G401 (cell line): Measurements from ENCODE around the gene MYH7B. TPM values are rescaled to one million over a fixed set of nuclear protein-coding genes. Genes with fewer than 3 reads are reported as not detected.

Experiments
- DNase-seq: peaks from one replicate; pipeline ENCODE4 v3.0.0-alpha.2; 2015; ENCODE audit warnings: low spot score
- in situ Hi-C: cut with HindIII; loops from 2 replicates; pipeline ENCODE4 v1.10.0; 2016; ENCODE audit warnings: low sequenced_read_pairs, mixed read lengths
- total RNA-seq: library from RNA; depleted of rRNA; stranded (reverse); fragments of >200 nt; shearing (Covaris generic); gene quantifications from 2 replicates; pipeline ENCODE4 v1.2.3, GENCODE V29; 2014

MYH7B gene
- total RNA-seq, 1 experiment from 2014 or later, result 0.24 TPM

DNA sequence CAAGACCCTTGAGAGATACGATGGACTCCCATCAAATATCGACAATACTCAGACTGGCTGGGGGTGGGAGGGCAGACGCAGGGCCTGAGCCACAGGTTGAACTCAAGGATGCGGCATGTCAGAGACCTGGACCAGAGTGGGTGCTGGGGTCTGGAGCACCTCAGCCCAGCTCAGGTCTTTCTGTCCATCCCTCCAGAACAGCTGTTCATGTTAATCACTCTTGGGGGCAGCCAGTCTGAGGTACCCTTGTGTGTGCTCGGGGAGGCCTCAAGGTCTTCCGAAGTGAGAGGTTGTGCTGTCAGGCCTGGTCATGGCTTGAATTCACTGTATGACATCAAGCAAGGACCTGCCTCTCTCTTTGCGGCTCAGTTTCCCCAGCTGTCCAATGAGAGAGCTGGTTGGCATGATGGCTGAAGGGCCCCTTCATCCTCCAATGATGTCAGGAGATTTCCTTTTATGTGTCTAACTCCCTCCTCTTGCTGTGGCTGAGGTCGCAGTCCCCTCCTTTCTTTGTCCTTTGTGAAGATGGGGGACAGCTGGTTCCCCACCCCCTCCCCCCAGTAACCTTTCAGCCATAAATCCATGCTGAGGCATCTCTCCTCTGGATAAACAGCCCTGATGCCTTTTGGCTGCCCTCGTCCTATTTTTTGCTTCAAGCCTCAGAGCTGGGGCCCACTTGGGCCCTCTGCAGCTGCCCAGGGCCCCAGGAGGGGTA is 15.3 kb downstream of the MYH7B start:
- in situ Hi-C loops, result no loop called here
- DNase-seq, result no peak

DNA sequence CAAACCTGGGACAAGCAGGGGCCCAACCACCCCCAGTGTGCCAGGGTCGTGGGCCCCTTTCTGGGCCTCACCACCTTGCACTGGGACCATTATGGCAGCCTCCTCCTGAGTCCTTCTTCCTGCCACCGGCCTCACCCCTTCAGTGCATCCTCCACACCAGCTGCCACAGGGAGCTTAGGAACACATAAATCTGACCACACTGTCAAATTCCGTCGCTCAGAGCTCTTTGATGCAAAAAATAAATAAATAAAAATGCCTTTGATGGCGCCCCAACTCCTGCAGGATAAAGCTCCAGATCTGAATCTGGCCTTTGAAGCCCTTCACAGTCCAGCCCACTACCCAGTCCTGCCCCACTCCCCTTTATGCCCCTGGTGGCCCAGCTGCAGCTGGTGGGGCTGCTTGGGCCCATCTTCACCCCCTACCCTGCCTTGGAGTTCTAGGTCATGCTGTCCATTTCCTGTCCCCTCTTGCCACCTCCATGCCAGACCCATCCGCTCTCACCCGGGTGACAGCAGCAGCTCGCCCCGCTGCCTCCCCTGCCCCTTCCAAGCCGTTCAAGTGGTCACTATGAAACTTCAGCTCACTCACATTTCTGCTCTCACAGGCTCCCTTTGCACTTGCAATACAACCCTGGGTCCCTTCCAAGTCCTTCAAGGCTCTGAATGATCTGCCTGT is 16.0 kb downstream of the MYH7B start:
- in situ Hi-C loops, result no loop called here
- no peak for DNase-seq

DNA sequence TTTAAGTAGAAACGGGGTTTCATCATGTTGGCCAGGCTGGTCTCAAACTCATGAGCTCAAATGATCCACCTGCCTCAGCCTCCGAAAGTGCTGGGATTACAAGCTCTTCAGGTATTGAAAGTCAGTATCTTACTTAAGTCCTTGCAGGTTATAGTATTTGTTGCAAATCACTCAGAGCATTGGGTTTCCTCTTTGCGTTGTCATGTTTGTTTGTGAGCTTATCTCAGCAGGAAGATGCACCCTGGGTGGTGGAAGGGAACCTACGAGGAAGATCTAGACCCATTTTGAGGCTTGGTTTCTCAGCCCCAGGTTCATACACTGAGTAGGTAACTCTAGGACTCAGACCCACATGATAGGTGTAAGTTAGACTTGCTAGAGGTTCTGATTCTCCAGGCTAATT is 18.6 kb downstream of the MYH7B start:
- no peak for DNase-seq
- in situ Hi-C loops, result no loop called here

DNA sequence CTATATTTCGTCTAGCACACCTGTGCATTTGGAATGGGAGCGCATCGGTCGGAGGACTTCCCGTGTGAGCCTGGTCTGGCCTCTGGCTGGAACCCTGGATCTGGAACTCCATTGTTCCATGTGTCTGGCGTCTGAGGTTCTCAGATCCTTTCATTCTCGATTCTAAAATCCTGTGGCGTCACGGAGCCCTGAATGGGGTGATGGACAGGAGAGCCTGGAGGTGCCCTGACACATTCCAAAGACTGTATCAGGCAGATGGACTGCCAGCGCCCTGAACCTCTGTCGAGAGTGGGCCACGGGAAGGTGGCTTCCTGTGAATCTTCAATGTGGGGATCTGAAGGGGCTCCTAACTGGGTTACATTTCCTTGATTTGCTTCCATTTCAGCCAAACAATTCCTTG is 20.6 kb downstream of the MYH7B start:
- in situ Hi-C loops, result no loop called here
- DNase-seq, result no peak

DNA sequence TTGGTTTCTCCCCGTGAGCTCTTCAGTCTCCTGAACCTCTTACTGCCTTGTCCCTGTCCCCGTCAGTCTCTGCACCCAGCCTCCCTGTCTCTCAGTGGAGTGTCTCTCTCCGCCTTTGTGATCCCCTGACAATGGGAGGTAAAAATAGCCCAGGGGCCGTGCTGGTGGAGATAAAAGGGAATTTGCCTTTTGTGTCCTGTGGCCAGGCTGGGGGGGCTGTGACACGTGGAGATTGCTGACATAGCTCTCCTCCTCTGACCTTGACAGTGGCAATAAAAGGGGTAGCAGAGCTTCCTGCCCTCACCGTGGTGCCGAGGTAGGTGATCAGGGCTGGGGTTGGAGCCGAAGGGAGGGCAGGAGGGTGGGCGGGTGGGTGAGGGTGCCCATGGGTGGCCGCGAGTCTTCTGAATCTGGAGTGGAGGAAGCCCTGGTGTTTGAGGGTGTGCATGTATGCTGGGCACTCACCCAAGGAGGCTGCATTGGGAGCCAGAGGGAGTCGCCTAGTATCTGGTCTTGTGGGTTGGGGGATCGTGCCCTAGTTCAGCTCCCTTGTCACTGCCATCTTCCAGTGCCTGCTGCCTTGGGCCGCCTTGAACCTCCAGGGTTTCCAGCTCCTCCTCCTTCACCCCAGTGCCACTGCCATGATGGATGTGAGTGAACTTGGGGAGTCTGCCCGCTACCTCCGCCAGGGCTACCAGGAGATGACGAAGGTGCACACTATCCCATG is 21.9 kb downstream of the MYH7B start:
- DNase-seq, result no peak
- in situ Hi-C loops, result no loop called here

DNA sequence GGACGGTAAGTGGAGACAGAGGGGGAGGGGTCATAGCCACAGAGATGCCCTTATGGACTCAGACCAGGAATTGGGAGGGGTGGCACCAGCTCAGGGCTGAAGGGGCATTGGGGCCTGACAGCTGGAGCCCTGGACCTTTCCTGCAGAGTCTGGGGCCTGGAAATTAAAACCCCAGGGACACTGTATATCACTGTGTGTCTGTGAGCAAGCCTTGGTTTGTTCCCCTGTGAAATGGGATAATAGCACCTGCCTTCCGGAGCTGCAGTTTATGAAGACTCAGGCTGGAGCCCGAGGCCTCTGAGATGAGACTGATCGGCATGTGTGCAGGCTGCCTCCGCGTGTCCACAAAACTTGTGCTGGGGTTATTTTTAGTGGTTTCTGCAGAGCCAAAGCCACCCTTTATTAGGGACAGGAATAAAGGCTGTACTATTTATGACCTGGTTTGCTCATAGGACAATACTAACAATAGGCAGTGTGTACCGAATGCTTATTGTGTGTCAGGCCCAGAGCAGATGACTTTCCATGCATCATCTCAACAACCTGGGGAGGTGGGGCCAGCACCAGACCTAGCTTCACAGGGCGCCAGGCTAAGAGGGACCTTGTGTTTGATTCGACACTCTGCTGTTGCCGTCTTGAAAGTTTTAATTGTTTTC is 22.6 kb downstream of the MYH7B start:
- in situ Hi-C loops, result no loop called here
- no peak for DNase-seq

DNA sequence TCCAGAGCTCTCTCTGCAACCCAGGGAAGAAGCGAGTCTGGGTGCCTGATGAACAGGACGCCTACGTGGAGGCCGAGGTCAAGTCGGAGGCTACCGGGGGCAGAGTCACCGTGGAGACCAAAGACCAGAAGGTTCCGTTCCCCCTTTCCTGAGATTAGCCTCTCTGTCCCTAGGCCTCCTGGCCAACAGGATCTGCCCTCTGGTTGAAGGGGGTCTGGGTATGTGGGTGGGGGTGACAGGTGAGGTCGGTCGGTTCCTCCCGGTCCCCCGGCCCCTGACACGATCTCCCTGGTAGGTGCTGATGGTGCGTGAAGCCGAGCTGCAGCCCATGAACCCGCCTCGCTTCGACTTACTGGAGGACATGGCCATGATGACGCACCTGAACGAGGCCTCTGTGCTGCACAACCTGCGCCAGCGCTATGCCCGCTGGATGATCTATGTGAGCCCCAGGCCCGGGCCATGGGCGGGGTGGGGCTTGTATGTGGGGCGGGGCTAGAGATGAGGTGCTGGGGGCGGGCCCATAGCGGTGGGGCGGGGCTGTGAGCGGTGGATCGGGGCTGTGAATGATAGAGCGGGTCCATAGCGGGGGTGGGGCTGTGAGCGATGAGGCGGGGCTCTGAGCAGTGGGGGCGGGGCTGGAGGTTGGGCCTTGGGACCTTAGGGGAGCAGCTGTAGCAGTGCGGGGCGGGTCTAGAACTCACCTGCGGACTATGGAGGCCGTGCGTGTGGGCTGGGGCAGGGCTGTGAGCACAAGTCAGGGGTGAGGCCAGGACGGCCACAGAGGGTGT is 23.9 kb downstream of the MYH7B start:
- DNase-seq, result no peak
- in situ Hi-C loops, result no loop called here

DNA sequence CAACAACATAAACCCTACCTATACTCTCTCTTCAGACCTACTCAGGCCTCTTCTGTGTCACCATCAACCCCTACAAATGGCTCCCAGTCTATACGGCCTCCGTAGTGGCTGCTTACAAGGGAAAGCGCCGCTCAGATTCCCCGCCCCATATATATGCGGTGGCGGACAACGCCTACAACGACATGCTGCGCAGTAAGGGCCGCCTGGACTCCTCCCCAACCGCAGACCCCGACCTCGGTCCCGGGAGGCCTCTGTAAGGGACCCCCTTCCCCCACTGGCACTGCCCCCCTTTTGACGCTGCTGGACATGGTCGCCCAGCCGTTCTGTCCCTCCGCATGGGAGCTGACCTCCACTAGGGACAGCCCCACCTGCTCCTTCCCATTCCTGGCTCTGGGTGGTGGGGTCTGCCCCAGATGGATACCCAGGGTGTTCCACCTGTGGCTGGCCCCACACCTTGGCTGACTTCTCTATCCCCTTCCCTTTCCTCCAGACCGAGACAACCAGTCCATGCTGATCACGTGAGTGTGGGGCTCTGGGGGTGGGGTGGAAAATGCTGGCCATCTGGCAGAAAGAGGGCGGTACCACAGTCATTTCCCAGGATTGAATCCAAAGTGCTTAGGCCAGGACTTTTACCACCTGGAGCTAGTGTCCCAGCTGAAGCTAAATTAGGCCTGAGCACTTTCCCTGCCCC is 25.0 kb downstream of the MYH7B start:
- in situ Hi-C loops, result no loop called here
- DNase-seq, result peak; percentile 36

DNA sequence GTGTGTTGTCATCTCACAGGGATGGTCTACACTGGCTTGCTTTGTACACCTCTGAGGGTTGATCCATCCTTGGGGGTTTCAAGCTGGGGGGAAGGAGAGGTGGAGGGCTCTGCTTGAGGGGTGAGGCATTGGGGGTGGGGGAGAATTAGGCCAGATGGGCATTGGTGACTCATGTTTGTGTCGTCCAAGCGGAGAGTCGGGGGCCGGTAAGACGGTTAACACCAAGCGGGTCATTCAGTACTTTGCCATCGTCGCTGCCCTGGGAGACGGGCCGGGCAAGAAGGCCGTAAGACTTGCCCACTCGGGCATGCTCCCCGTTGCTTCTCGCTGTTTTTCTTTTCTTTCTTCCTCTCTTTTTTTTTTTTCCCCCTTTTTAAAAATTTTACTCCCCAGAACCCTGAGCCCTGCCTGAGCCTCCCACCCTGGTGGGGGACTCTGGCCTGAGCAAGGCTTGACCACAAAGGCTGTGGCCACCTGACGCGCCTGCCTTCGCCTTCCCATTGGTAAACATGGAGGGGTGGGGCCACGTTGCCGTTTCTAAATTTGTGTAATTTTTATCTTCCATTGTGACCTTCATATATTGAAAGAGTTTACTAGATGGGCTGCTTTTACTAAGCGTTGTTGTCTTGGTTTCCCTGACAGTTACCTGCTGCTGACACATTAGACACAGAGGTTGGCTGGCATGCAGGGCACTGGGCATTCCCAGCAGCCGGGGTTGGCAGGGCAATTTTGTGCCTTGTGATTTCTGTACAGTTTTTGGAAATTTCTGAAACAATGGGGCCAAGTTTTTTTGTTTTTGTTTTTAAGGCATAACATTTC is 26.8 kb downstream of the MYH7B start:
- in situ Hi-C loops, result no loop called here
- DNase-seq, result no peak

DNA sequence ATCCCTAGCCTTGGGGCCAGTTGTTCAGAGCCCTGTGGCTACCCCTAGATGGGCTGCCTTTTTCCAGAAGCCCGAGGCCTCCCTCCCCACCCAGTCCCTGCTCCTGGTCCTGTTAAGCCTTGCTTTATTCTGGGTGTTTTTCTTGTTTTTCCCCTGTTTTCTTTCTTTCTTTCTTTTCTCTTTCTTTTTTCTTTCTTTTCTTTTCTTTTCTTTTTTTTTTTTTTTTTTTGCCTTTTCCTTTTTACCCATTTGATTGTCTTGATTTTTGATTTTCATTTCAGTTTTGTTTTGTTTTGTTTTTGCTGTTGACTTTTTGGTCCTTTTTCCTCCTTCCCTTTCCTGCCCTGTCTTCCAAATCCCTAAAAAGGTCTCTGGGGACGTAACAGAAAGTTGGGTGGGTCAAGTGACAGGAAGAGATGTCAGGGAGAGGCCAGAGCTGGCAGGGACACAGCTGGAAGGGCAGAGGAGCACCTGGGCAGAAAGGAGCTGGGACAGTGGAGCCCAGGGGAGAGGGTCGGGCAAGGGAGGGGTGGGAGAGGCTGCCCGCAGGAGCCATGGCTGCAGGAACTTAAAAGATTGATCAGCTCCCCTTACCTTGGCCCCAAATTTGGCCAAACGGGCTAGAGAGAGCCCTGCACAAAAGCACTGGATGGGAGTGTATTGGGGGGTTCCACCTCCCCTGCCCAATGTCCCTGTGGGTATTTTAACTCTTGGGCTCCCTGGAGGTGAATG is 27.6 kb downstream of the MYH7B start:
- in situ Hi-C loops, result no loop called here

DNA sequence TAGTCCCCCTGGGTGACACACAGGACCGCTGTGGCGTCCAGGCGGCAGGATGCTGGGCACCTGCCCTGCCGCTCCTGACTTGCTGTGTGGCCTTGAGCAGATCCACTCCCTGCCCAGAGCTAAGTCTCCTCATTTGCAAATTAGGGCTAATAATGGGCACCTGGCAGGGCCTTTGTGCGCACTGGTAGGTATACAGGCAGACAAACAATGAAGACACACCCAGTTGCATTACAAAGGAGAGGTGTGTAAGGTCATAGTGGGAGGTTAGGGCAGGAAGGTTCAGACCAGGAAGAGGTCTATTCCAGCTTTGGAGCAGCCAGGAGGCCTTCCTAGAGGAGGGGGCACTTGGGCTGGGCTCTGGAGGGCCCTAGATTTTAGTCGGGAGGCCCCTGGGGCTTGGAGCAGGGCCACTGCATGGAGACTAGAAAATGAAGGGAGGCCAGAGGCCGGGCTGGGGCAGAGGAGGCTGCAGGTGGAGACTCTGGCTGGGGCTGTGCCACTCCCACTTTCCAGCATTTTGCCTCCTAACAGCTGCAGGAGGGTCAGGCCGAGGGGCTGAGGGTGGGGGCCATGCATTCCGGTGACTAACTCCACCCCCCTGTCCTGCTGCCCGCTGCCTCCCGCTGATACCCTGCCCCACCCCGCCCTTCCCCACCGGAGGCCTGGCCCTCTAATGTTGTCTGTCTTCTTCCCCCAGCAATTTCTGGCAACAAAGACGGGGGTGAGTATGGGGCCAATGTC is 28.5 kb downstream of the MYH7B start:
- no peak for DNase-seq
- in situ Hi-C loops, result no loop called here

More for the DNA sequence above, 27.6 kb downstream of the MYH7B start:
- DNase-seq, result no peak

DNA sequence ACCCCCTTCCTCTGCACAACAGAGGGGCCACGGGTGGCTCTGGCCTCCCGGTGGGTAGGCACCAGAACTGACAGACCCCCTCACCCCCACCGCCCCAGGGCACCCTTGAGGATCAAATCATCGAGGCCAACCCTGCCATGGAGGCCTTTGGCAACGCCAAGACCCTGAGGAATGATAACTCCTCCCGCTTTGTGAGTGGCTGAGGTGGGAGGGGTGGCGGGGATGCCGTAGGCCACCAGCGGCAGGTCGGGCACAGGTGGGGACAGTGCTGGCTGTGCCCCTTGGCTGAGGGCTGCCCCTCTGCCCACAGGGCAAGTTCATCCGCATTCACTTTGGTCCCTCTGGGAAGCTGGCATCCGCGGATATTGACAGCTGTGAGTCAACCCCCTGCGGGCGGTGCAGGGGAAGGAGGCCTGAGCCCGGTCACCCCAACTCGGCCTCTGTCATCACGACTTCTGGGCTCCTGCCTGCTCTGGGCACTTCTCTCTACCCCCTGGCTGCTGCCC is 29.1 kb downstream of the MYH7B start:
- in situ Hi-C loops, result no loop called here
- DNase-seq, result no peak

DNA sequence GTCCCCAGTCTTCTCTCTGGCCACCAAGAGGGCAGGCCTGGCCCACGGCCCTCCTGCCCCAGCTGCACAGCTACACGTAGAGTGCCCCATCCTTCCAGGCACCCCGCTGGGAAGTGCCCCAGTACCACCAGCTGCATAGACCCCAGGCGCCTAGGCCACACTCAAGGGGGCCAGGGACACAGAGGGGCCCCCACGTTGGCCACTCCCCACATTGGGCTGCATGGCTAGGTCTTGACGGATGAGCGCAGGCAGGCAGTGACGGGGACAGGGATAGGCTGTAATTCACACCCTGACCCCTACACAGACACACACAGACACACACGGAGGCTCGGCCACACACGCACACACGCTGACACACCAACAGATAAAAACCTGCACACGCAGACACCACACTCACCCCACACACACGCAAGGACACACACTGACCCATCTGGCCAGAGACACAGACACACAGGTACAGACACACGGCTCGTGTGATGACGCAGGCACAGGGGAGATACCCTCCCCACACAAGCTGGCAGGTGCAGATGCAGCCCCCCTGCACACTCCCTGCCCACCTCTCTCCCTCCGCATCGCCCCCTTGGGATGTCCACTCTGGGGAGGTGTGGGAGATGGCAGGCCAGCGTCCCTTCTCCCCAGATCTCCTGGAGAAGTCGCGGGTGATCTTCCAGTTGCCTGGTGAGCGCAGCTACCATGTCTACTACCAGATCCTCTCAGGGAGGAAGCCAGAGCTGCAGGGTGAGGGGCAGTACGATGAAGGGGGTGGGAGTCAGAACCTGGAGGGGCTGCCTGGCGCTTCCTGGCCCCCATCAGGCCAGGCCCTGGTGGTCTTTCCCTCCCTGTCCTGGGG is 30.0 kb downstream of the MYH7B start:
- DNase-seq, result no peak
- in situ Hi-C loops, result no loop called here

DNA sequence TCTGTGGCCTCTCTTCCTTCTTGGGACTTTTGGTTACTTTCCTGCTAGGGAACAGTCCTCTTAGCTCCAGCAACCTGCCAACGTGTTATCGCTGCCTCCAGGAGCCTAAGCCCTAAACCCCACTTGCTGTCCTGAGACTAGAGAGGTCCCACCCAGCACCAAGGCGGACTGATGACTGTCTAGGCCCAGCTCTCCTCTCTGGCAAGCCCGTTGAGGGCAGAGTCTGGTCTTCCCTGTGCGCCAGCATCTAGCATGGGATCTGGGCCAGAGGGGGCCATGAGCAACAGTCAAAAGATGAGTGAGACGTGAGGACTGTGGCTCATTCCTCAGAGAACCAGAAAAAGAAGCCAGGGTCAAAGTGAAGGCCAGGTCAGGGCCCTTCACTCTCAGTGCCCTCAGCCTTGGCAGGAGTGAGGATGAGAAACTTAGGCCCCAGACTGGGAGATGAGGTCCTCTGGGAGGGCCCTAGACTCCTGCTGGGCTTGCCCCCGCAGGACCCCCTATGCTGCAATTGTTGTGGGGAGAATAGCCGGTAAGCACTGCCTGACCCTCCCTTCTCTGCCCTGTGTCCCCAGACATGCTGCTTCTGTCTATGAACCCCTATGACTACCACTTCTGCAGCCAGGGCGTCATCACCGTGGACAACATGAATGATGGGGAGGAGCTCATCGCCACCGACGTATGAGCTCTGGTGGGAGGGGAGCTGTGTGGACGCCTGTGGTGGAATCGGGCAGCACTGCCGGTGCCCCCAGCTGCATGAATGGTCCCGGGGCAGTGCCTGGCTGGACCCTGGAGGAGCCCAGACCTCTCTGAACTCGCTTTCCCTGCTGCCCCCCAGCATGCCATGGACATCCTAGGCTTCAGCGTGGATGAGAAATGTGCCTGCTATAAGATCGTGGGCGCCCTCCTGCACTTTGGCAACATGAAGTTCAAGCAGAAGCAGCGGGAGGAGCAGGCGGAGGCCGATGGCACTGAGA is 30.9 kb downstream of the MYH7B start:
- in situ Hi-C loops, result no loop called here

More for the DNA sequence above, 30.9 kb downstream of the MYH7B start:
- DNase-seq, result no peak
